Suppressor macrophage (primary cell): ENCODE results near the gene VCL.
A peak's percentile ranks its signal among the peaks of the same experiment; 100 is the strongest.
"Not testable (repeated sequence)": the region's sequence is repeated elsewhere in the genome, so short reads cannot be mapped to it uniquely, and the experiment has no call there.

Experiments used
- DNase-seq, 4 experiments: peaks; one replicate each; pipeline ENCODE4 v3.0.0-alpha.2; 2020 to 2022

The VCL gene

DNA sequence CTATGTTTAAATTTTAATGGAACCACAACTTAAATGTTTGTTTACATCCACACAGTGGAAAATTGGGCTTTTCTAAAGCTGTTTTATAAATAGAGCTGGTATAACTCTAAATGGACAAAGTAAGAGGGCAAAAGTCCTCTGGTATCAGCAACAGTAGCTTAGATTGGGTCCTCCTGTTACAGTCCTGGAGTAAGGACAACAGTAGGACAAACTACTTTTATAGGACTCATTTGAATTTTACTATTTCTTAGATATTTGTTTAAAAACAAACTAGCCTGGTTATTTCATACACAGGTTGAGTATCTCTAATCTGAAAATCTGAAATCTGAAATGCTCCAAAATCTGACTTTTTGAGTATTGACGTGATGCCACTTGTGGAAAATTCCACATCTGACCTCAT, 8.4 kb downstream of the VCL start:
- no peak for DNase-seq

DNA sequence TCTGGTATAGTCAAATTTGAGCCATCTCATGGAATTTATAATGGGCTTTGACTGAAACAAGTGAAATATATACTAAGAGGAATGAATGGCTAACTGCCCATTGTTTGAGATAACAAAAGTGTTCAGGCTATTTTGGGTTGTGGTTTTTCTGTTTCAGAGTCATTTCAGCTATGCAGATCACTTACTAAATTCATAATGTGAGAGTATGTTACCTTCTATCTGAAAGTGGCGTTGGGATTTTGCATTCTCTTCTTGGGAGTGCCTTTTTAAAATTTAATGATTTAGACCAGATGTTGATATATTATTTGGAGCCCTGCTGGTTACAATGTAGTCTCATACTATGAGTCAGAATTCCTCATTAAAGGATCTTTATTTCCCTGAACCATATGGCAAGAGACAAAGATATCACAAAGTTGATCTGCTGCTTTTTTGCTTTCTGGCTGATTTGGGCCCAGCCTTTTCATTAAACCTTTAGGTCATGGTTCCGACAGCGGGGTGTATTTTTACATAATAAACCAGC, 10.4 kb downstream of the VCL start:
- no peak for DNase-seq

DNA sequence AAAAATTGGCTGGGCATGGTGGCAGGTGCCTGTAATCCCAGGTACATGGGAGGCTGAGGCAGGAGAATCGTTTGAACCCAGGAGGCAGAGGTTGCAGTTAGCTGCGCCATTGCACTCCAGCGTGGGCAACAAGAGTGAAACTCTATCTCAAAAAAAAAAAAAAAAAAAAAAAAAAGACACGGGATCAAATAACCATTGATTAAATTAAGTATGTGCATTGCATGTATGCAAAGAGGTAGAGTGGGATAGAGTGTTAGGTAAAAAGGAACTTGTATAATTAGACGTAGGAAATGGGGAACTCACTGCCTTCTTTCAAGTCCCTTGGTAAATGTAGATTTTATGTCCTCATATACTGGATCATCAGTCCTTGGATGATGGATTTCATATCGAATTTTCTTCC, 13.1 kb downstream of the VCL start:
- peak in 2 of 4 experiments; percentile 50 to 59 for DNase-seq

DNA sequence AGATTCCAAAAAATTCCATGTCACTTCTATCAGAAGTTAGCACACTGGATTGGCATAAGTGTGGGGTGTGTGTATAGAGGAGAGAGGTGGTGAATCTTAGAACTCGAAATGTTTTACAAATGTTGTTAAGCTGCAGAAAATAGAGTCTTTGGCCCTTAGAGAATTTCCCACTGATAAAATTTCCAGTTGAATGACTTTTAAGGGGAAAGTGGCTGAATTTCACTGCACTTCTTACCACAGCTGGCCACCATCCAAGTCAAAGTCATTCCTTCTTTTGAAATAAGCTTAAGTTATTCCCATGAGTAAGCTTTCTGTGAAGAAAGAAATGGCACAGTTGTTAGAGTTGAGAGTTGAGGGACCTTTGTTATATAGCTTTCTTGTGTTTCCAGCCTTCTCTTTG, 13.9 kb downstream of the VCL start:
- DNase-seq: peak; percentile 65 to 86 (median 73)

DNA sequence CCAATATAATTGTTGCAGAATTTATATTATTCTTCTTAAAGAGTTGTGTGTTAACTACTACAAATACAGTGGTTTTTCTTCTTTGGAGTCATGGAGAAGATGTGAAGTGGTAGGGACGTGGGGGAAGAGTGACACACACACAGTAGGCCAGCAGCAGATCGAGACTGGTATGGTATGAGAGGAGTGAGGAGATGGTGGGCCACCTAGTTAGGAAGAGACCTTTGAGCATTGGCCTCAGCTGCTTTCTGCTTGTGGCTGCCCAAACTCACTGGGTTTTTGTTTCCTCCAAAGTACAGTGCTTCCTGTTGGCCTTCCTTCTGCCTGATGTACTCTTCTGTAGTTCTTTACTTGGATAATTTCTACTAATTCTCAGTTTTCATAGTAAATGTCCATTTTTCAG, 14.6 kb downstream of the VCL start:
- DNase-seq: no peak

DNA sequence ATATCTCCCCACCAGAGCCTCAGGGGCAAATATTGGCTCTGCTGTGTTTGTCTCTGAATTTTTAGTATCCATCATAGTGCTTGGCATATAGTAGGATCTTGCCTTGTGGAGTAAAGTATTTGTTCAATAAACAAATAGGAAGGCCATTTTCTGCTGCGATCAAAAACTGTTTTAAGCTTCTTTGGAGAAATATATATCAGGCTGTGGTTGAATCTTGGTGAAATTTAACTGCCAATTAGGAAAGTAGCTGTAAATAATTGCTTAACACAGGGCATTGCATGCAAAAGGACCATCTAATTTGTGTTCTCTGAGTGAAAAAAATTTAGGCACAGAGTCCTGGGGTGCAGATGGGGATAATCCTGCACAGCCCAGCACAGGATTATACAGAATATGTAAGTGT, 15.1 kb downstream of the VCL start:
- no peak for DNase-seq

DNA sequence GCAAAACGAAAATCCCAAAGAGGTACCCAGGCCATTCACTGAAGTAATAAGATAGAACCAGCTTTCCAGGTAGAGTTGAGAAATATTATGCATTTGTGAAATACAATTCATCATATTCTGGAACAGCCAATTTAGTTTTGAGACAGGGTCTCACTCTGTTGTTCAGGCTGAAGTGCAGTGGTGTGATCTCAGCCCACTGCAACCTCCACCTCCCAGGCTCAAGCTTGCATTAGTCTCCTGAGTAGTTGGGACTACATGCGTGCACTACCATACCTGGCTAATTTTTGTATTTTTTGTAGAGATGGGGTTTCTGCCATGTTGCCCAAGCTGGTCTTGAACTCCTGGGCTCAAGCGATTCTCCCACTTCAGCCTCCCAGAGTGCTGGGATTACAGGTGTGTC, 16.7 kb downstream of the VCL start:
- DNase-seq: not testable (repeated sequence)

DNA sequence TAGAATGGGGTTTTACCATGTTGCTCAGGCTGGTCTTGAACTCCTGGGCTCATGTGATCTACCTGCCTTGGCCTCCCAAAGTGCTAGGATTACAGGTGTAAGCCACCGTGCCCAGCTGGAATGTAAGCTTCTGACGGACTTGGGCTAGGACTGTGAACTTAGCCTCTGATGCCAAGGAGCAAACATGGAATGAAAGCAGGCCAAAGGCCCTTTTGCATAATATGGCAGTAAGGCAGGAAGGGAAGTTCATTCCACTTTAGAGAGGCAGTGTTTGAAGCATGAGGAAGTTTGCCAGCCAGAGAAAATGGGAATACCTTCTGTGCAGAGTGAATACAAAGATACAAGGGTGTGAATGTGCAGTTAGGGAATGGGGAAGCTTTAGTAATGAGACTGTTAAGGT, 20.3 kb downstream of the VCL start:
- DNase-seq: peak in 2 of 4 experiments; percentile 25 to 41

DNA sequence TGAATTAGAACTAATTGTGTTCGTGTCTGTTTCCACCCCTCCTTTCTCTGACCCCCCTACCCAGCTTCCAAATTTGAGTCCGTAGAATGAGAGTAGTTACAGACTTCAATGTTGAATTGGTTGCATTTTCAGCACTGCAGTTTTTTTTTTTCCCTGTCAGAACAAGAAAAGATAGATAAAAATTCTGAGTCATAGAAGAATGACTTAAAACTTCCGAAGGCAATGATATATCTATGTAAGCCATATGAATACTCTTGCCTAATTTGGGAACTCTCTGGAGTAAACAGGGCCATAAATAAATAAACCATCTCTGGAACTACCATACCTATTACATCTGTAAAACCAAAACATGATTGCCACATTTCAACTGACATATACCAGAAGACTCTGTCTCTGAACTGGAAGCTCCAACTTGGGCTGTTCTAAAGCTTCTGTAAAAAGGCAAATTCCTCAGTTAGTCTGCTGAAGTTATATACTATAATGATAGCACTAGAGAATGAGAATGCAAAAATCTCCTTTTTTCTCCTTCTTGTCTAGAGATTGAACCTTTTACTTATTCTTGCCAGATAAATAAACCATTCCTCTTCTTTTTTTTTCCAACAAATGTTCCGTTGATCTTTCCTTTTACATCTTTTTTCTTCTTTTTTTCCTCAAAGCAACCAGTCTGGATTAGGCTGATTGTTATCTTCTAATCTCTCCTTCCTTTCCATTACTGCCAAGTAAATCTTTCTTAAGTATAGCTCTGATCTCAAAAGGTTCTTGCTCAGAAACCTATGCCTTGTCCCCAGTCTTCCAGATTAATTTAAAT, 23.5 kb downstream of the VCL start:
- peak in 2 of 4 experiments; percentile 27 to 41 for DNase-seq

DNA sequence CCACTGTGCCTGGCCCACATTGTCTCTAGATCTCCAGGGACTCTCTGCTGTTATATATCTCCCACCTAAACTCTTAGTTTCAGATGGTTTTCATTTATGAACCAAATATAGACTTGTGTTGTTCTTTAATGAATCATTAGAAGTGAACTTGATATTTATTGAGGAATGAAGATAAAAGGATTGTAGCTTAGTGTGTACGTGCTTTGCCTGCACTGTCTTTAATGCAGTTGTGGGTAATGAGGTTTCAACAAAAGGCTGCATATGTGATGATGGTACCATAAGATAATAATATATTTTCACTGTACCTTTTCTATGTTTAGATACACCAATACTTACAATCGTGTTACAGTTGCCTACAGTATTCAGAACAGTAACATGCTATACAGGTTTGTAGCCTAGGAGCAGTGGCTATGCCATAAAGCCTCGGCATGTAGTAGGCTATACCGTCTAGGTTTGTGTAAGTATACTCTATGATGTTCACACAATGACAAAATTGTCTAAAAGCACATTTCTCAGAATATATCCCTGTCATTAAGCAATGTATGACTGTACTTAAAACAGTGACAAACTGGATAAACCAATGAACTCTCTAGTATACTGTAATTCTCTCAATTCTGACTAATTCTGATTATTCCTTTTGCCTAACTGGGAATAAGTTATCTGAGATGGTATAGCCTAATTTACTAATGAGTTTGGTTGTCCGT, 25.2 kb downstream of the VCL start:
- DNase-seq: no peak

DNA sequence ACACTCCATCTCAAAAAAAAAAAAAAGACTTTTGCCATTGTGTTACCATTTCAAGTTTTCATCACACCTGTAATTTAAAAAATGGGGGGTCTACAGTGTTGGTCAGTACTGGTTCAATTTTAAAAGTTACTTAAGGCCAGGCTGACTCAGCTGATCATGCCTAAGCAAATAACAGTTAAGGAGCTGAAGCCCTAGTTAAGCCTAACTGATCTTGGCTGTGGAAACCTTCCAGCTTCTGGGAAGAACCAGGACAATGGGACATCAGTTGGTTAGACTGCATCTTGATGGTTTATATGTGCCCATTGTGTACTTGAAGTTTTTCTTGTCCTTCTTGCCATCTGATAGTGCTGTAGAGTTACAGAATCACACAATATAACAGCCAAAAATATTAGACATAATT, 26.7 kb downstream of the VCL start:
- no peak for DNase-seq

DNA sequence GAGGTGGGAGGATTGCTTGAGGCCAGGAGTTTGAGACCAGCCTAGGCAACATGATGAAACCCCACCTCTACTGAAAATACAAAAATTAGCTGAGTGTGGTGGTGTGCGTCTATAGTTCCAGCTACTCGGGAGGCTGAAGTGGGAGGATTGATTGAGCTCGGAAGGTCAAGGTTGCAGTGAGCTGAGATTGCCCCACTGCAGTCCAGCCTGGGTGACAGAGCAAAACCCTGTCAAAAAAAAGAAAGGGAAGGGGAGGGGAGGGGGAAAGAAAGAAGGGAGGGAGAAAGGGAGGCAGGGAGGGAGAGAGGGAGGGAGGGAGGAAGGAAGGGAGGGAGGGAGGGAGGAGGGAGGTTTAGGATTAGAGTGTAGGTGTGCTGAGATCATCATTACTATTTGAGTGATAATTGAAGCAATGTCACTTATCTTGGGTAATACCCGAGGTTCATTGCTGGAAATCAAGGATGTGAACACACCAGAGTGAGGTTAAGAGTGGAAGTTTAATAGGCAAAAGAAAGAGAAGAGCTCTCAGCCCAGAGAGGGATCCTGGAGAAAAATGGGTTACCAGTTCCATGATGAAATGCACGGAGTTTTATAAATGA, 27.6 kb downstream of the VCL start:
- DNase-seq: peak in 1 of 4 experiments; percentile 29

DNA sequence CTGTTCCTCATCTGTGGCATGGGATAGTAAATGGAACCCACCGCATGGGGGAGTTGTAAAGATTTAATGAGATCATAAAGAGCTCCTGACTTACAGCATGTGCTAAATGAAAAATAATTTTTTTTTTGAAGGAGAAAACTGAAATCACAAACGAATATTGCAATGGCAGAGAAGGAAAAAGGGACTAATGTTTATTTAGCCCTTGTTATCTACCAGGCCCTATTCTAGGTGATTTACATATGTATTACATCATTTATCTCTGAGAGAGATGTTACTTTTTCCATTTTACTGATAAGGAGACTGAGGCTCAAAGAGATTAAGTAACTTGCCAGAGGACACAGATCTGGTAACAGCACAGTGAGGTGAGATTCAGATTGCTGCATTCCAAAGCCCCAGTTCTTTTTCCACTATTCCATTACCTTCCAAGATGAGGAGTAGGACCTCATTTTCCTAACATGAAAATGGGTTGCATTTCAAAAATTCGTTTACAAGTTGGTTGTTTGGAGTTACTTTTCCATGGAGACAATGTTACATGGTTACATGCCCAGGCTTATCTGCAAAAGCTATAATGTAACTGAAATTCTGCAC, 28.6 kb downstream of the VCL start:
- no peak for DNase-seq

DNA sequence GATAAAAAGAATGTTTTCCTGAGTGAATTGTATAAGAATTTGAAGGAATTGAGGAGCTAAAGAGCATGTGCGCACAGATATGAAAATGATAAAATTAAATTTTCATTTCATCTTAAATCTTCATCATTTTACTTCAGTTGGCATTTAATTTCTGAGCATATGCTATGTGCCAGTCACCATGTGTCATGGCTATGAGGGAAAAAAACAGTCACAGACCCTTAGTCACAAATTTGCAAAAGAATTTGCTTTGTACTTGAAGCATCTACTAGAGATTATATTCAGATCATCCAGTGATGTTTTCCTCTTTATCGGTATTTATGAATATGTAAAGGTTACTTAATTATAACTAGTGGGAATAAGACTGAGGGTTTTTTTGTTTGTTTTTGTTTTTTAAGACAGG, 29.8 kb downstream of the VCL start:
- no peak for DNase-seq

DNA sequence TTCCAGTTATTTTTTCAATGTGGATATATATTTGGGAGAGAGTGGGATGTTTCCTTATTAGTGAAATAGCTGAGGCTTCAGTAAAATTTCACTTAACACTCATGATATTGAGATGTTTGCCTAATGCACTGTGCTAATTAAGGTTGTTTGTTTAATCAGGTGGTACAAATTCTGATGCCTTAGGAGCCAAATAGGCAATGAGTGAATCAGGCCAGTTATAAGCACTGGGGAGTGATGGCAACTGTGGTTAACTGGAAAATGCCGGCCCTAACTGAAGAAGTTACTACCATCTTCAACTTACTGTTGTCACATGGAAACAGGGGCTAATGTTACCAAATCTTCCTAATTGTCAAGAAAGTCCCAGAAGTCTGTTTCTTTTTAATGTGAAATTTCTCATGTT, 32.0 kb downstream of the VCL start:
- DNase-seq: no peak

DNA sequence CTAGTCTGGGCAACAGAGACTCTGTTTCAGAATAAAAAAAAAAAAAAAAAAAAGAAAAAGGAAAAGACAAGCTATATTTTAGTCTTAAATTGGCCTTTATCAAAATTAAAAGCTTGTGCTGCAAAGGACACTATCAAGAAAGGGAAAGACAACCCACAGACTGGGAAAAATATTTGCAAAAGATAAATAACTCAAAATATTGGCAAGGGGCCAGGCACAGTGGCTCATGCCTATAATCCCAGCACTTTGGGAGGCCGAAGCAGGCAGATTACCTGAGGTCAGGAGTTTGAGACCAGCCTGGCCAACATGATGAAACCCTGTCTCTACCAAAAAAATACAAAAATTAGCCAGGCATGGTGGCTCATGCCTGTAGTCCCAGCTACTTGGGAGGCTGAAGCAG, 34.3 kb downstream of the VCL start:
- DNase-seq: not testable (repeated sequence)

DNA sequence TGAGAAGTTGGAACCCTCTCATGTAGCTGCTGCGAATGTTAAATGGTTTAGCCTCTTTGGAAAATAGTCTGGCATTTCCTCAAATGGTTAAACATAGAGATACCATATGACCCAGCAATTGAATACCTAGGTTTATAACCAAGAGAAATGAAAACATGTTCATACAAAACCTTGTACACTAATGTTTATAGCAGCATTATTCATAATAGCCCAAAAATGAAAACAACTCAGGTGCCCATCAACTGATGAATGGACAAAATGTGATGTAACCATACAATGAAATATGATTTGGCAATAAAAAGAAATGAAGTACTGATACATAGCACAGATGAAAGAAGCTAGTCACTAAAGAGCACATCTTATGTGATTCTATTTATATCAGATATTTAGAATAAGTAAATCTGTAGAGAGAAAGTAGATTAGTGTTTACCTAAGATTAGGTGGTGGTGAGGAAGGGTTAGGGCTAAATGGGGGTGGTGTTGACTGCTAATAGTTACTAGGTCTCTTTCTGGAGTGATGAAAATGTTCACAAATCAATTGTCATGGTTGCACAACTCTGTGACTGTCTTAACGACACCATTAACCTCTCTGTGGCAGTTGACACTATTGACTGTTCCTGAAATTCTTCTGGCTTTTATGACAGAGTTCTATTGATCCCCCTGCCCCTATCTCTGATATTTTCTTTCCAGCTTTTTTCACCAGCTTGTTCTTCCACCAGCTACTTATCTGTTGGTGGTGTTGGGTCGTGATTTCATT, 35.2 kb downstream of the VCL start:
- DNase-seq: peak in 1 of 4 experiments; percentile 23

DNA sequence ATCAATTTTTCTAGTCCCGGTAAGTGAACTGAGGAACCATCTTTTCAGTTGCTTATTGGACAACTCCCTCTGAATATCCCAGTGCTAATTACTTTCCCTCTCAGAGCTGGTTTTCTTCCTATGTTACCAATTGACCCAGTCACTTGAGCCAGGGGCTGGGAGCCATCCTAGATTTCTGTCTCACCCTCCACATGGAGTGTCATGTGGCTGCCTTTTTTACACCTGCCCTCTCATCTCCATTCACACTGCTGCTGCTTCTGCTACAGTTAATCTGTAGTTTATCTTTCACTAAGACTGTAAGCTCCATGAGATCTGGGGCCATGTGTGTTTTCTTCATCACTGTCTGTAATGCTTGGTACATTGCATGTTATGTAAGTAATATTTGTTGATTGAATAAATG, 35.8 kb downstream of the VCL start:
- no peak for DNase-seq

DNA sequence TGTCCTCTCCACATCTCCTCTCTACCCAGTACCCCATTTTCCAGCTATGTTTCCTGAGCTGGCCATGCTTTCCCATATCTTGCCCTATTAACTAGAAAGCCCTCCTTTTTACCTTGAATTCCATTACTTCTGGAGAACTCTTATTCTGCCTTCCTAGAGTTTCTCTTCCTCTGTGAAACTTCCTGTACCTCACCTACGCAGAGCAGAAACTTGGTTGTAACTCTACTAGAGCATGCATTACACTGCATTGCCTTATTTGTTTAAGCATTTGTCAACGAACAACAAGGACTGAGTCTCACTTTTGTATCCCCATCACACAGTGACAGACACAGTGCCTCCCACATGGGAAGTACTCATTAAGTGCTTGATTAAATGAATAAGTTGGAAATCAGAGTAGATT, 36.4 kb downstream of the VCL start:
- DNase-seq: peak in 3 of 4 experiments; percentile 35 to 64 (median 63)

DNA sequence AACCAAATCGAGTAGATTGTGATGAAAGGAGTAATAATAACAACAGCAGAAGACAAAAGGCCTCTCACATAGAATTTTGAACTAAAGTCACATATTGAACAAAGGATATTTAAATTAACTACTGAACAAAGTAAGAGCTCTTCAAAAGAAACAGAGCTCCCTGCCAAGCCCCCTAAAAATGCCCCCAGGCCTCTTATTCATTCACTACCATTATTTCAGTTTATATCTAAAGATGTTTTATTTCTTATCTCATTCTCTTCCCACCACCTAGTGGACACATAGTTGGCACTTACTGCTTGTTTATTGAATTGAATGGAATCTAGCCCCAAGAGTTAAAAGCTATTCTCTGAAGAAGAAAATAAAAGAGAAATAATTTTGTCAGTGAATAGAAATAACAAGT, 37.4 kb downstream of the VCL start:
- DNase-seq: no peak

DNA sequence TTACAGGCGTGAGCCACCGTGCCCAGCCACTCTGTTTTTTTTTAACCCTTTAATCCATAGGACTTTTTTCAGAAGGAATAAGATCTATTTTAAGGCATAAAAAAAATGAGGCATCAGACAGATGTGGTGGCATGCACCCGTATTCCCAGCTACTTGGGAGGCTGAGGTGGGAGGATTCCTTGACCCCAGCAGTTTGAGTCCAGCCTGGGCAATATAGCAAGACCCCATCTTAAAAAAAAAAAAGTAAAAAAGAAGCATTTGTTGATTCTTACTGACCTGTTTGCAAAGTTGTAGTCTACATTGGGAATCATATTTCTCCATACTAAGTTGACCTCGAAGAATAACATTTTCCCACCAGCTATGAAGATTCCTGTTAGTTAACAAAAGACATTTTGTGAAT, 38.6 kb downstream of the VCL start:
- no peak for DNase-seq

DNA sequence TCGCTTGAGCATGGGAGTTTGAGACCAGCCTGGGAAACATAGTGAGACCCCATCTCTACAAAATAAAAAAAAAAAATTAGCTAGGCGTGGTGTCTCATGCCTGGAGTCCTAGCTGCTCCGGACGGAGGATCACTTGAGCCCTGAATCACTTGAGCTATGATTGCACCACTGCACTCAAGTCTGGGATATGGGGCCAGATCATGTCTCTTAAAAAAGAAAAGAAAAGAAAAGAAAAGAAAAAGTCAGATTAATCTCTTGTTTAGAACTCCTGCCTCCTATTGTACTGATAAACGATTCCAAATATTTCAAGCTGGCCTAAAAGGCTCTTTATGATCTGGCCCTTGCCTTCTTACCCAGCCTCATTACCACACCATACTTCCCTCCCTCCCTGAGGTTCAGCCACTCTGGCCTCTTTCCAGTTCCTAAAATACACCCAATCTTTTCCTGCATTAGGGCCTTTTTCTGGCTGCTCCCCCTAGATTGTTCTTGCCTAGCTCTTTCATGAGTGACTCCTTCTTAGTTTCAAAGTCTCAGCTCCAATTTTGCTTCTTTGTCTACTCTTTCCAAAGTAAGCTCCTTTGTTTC, 41.7 kb downstream of the VCL start:
- peak; percentile 39 to 72 (median 66) for DNase-seq
